Measurements from ENCODE around the gene ST3GAL4. TPM values are rescaled to one million over a fixed set of nuclear protein-coding genes. Genes with fewer than 3 reads are reported as not detected.

ST3GAL4 gene
- total RNA-seq, 6 experiments from 2014 or later: 25.9 to 34.6 (median 30.0) TPM

DNA sequence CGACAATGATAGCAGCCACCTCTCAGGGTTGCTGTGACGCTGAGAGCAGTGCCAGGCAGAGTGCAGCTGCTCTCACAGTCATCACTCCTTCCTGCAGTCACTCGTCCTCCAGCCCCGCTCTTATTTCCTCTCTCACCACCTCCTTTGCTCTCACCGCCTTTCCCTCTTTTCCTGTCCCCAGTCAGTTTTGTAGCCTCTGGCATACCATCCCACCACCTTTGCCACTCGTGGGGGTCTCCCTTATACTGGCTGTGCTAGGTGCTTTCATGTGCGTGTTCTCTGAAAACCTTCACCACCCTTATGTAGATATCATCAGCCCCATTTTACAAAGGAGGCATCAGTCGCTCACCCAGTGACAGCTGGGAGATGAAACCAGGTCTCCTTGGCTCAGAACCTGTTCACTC, 19.3 kb upstream of the ST3GAL4 start:
- no peak for DNase-seq
- H3K4me3 Mint-ChIP-seq: no peak overlapping the region
- peaks cover 71% of the 10 kb centered on the region for H3K4me1 Mint-ChIP-seq (ENCODE audit: low read depth)
- no peak overlapping the region for H3K27ac Mint-ChIP-seq
- TF ChIP-seq, protein P1, sequence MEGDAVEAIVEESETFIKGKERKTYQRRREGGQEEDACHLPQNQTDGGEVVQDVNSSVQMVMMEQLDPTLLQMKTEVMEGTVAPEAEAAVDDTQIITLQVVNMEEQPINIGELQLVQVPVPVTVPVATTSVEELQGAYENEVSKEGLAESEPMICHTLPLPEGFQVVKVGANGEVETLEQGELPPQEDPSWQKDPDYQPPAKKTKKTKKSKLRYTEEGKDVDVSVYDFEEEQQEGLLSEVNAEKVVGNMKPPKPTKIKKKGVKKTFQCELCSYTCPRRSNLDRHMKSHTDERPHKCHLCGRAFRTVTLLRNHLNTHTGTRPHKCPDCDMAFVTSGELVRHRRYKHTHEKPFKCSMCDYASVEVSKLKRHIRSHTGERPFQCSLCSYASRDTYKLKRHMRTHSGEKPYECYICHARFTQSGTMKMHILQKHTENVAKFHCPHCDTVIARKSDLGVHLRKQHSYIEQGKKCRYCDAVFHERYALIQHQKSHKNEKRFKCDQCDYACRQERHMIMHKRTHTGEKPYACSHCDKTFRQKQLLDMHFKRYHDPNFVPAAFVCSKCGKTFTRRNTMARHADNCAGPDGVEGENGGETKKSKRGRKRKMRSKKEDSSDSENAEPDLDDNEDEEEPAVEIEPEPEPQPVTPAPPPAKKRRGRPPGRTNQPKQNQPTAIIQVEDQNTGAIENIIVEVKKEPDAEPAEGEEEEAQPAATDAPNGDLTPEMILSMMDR (IDR thresholded peaks at IDR 0.05): no peak
- H3K27me3 Mint-ChIP-seq (ENCODE audit: insufficient read depth): peaks cover 12% of the 10 kb centered on the region
- no peaks in the 10 kb centered on the region for H3K9me3 Mint-ChIP-seq
- peaks cover 25% of the 10 kb centered on the region for H3K36me3 Mint-ChIP-seq (ENCODE audit: low read depth)

DNA sequence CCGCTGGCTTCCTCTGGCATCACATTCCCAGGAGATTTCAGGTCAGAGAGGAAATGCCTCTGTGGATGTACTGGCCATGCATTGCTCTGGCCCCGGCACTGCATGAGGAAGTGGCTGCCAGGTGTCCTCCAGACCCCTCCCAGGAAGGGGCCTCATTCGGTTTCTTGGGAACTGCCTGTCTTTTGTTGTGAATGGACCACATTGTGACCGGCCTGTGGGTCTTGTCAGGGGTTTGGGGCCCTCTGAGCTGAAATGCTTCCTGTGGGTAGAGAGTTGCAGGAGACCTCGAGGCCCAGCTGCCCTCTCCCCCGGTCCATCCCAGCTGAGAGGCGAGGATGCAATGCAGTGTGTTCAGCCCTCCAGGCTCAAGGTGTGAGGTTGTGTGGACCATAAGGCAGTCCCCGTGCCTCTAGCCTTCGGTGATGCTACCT, 18.8 kb upstream of the ST3GAL4 start:
- Mint-ChIP-seq H3K27ac (no peak overlapping the region), H3K4me3 (no peak overlapping the region), H3K27me3 (ENCODE audit: insufficient read depth) (peaks cover 12% of the 10 kb centered on the region), H3K9me3 (no peaks in the 10 kb centered on the region), H3K4me1 (ENCODE audit: low read depth) (peaks cover 71% of the 10 kb centered on the region), H3K36me3 (ENCODE audit: low read depth) (peaks cover 29% of the 10 kb centered on the region)
- TF ChIP-seq, protein P1 (IDR thresholded peaks at IDR 0.05): no peak
- no peak for DNase-seq

DNA sequence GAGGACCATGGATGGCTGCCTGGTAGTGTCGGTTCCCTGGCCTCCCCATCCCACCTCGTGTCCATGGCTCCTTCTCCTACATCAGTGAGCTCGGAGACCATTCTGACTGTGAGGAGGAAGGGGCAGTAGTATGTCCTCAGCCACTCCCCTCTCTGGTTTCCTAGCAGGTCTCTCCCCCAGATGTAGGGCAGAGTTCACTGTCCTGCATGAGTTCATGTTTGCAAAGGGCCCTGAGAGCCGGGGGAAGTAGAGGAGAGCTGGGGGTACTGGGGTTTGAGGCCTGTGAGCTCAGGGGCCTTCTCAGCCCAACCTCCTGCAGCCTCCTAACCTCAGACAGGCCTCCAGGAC, 18.4 kb upstream of the ST3GAL4 start:
- Mint-ChIP-seq H3K27me3 (ENCODE audit: insufficient read depth) (peaks cover 12% of the 10 kb centered on the region), H3K4me1 (ENCODE audit: low read depth) (peaks cover 71% of the 10 kb centered on the region), H3K36me3 (ENCODE audit: low read depth) (peaks cover 29% of the 10 kb centered on the region), H3K4me3 (no peak overlapping the region), H3K27ac (no peak overlapping the region), H3K9me3 (no peaks in the 10 kb centered on the region)
- TF ChIP-seq, protein P1 (IDR thresholded peaks at IDR 0.05): no peak
- no peak for DNase-seq

DNA sequence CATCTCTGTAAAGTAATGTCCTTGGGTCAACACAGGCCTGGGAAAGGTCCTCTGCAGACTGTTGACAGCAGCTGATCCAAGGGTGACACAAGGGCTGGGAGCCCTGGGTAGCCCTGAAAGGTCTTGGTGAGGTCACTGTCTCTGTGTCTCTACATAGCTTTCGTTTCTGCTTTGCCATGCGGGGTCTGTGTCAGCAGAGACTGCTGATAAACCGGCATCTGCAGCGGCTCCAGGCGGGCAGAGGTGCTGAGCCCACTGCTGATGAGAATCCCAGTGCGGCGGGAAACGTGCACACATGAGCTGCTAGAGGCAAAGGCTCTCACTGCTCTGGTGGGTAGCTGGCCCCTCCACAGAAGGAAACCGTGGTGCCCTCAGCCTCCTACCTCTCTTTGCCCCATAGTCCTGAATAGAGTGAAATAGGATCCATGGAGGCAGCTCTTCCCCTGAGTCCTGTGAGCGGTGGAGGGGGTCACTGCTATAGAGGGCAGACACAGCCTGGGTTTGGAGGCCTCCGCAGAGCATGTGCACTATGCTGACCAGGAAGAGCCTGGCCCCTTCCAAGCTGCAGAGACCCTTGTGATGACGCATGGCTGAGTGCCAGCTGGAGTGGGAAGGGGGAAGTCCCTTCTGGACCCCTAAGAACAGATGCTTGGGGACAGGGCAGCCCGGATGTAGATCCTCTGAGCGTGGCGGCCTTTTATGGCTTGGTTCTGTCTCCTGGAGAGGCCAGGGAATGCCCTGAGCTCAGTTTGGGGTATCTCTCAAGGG, 17.8 kb upstream of the ST3GAL4 start:
- peaks cover 29% of the 10 kb centered on the region for H3K36me3 Mint-ChIP-seq (ENCODE audit: low read depth)
- no peaks in the 10 kb centered on the region for H3K9me3 Mint-ChIP-seq
- DNase-seq: no peak
- peaks cover 12% of the 10 kb centered on the region for H3K27me3 Mint-ChIP-seq (ENCODE audit: insufficient read depth)
- TF ChIP-seq, protein P1 (IDR thresholded peaks at IDR 0.05): no peak
- H3K4me3 Mint-ChIP-seq: no peak overlapping the region
- peaks cover 71% of the 10 kb centered on the region for H3K4me1 Mint-ChIP-seq (ENCODE audit: low read depth)
- no peak overlapping the region for H3K27ac Mint-ChIP-seq

DNA sequence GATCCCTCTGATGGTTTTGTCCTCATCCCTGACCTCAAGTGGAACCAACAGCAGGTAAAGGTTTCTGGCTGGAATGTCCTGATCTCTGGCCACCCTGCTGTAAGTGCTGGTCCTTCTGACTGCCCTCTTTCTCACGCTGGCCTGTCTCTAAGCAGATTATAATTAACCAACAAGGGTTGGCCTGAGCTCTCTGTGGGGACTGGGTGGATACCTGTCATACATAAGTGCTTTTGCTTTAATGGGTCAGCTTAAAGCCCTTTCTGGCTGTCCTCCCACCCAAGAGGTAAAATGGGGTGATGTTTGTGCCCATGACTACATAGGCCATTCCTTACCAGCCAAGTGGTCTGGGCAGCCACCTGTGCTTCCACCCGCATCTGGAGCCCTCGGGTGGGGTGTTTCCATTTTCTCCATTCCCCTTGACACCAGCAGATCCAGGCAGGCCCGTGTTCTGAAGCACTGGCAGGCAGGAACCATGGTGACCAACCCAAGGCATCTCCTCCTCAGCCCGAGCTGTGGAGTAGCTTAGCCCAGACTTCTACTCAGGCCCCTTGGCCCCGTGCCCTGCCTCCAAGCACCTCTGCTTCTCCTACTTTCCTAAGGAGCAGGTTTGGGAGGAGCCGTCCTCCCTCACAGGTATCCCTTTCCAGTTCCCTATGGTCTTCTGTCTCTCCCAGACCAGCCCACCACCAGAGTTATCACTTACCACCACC, 17.0 kb upstream of the ST3GAL4 start:
- H3K9me3 Mint-ChIP-seq: no peaks in the 10 kb centered on the region
- peaks cover 8% of the 10 kb centered on the region for H3K27me3 Mint-ChIP-seq (ENCODE audit: insufficient read depth)
- H3K27ac Mint-ChIP-seq: no peak overlapping the region
- H3K4me3 Mint-ChIP-seq: no peak overlapping the region
- TF ChIP-seq, protein P1 (IDR thresholded peaks at IDR 0.05): no peak
- DNase-seq: no peak
- H3K4me1 Mint-ChIP-seq (ENCODE audit: low read depth): peaks cover 66% of the 10 kb centered on the region
- H3K36me3 Mint-ChIP-seq (ENCODE audit: low read depth): peaks cover 31% of the 10 kb centered on the region

All from HFFc6 (cell line).